GM12875 (cell line): ENCODE results near the gene CES2.
"Not testable (repeated sequence)": the region's sequence is repeated elsewhere in the genome, so short reads cannot be mapped to it uniquely, and the experiment has no call there.

Source experiments
- H3K4me3 ChIP-seq: one replicate; pipeline ENCODE4 v1.5.1; 2011; ENCODE audit warnings: low read depth, low read length, control low read depth
- CTCF ChIP-seq: IDR thresholded peaks from 2 replicates; pipeline ENCODE4 v1.5.1; 2011; ENCODE audit warnings: low read depth, mild to moderate bottlenecking, control low read depth, inconsistent platforms, low read length, moderate library complexity, borderline replicate concordance; ENCODE audit not compliant: insufficient read depth

The CES2 gene

GRCh38 chr16:66944054-66944441 is 8.7 kb downstream of the CES2 start:
- no peak overlapping the region for H3K4me3 ChIP-seq
- TF ChIP-seq CTCF = no peak

- H3K4me3 ChIP-seq = not testable (repeated sequence)
These were observed 9.7 kb downstream of the CES2 start for GRCh38 chr16:66944971-66945370.

GRCh38 chr16:66945939-66946338 is 10.6 kb downstream of the CES2 start:
- no peak for TF ChIP-seq CTCF
- H3K4me3 ChIP-seq = no peak overlapping the region

GRCh38 chr16:66946541-66946940 is 11.2 kb downstream of the CES2 start:
- no peak overlapping the region for H3K4me3 ChIP-seq
- TF ChIP-seq CTCF = no peak

- H3K4me3 ChIP-seq = no peak overlapping the region
- TF ChIP-seq CTCF = no peak
These were observed 11.6 kb downstream of the CES2 start for GRCh38 chr16:66946974-66947301.

GRCh38 chr16:66947302-66948065 is 12.2 kb downstream of the CES2 start:
- TF ChIP-seq CTCF = peak; percentile 75; the same call in 1 of the 2 replicates
- peak overlapping the region; percentile 36 for H3K4me3 ChIP-seq

GRCh38 chr16:66948134-66948836 is 13.0 kb downstream of the CES2 start:
- H3K4me3 ChIP-seq = peak overlapping the region; percentile 36

More at GRCh38 chr16:66948134-66948836, 13.0 kb downstream of the CES2 start:
- TF ChIP-seq CTCF = no peak
